MCF 10A (cell line): Measurements from ENCODE around the gene PBX3. TPM values are rescaled to one million over a fixed set of nuclear protein-coding genes. Genes with fewer than 3 reads are reported as not detected.

Source experiments
- Bru-seq: library from RNA; stranded (reverse); fragments of 400-500 nt; gene quantifications from one replicate; lab custom pipeline; 2021; lab: Mats Ljungman, UMichigan
- BruChase-seq, 2 experiments: library from RNA; stranded (reverse); fragments of 400-500 nt; gene quantifications; one replicate each; lab custom pipeline; 2021; lab: Mats Ljungman, UMichigan
- BruUV-seq: library from RNA; stranded (reverse); fragments of 400-500 nt; replicated peaks from 2 replicates; lab custom pipeline; 2021; lab: Mats Ljungman, UMichigan
- CTCF ChIA-PET: fragments of 300-600 bp; sonication (Branson Sonifier 250); formaldehyde crosslinking; extraction: SDS; loops from one replicate; lab custom pipeline; 2021; ENCODE audit warnings: antibody characterized with exemption, inconsistent platforms; lab: Yijun Ruan, JAX
- POLR2A ChIA-PET: fragments of 300-600, 350-650 bp; sonication (Branson Sonifier 250); formaldehyde crosslinking; extraction: SDS; loops from one replicate; lab custom pipeline; 2020; ENCODE audit warnings: antibody characterized with exemption, inconsistent platforms; lab: Yijun Ruan, JAX
- DNase-seq: peaks from one replicate; pipeline ENCODE4 v3.0.0-alpha.2; 2018; ENCODE audit not compliant: unreplicated experiment
- H3K27ac Mint-ChIP-seq: one replicate; pipeline ENCODE4 v1.8.0; 2022; ENCODE audit warnings: mild to moderate bottlenecking, low read depth, mixed read lengths; ENCODE audit not compliant: unreplicated experiment
- H3K27me3 Mint-ChIP-seq: one replicate; pipeline ENCODE4 v1.8.0; 2022; ENCODE audit warnings: mixed read lengths; ENCODE audit not compliant: insufficient read depth, unreplicated experiment
- H3K36me3 Mint-ChIP-seq: one replicate; pipeline ENCODE4 v1.8.0; 2022; ENCODE audit warnings: mild to moderate bottlenecking, moderate library complexity, mixed read lengths; ENCODE audit not compliant: insufficient read depth, unreplicated experiment
- H3K4me1 Mint-ChIP-seq: one replicate; pipeline ENCODE4 v1.8.0; 2022; ENCODE audit warnings: mixed read lengths; ENCODE audit not compliant: insufficient read depth, unreplicated experiment
- H3K4me3 Mint-ChIP-seq: one replicate; pipeline ENCODE4 v1.8.0; 2022; ENCODE audit warnings: mild to moderate bottlenecking, moderate library complexity, mixed read lengths; ENCODE audit not compliant: unreplicated experiment
- H3K9me3 Mint-ChIP-seq: one replicate; pipeline ENCODE4 v1.8.0; 2022; ENCODE audit warnings: mixed read lengths; ENCODE audit not compliant: unreplicated experiment
- CTCF ChIP-seq: fragments of 200-600 bp; IDR thresholded peaks from one replicate; pipeline ENCODE4 v1.8.0; 2022; ENCODE audit warnings: antibody characterized with exemption, mild to moderate bottlenecking; ENCODE audit not compliant: unreplicated experiment
- intact Hi-C: fragments of 100-400 bp; cut with micrococcal nuclease; formaldehyde crosslinking; loops from 2 replicates; pipeline ENCODE4 v1.14.1; 2022
- long read RNA-seq: library from polyadenylated mRNA; stranded (forward); transcript quantifications from one replicate; pipeline ENCODE4 v2.0.0, GENCODE V29; 2022
- total RNA-seq: library from RNA; stranded (reverse); gene quantifications from 2 replicates; pipeline ENCODE4 v1.2.3, GENCODE V29; 2022

Gene PBX3
- total RNA-seq (17.5 and 21.4 TPM in 2 replicates), Bru-seq, nascent RNA (percentile 73 among the genes with signal in this experiment), BruChase-seq, experiment 1, labeled RNA remaining after a 6-hour chase (percentile 61 among the genes with signal in this experiment), BruChase-seq, experiment 2, labeled RNA remaining after a 2-hour chase (percentile 76 among the genes with signal in this experiment)
- long read RNA-seq, partial matches to known transcripts: 5 of 20 reads
- long read RNA-seq, other reads (novel, unspliced or antisense): 4 of 20 reads

- ChIA-PET POLR2A (interaction anchor here (0.9 to 3.9 kb wide), 5 partner anchors 9 to 185 kb away, joined by 3 to 31 read pairs (median 9); partner anchors contain the start of gene MAPKAP1), CTCF (no interaction called here)
- BruUV-seq: no TSS peak
- H3K27me3 Mint-ChIP-seq: no peaks in the 10 kb centered on the region
- no peaks in the 10 kb centered on the region for H3K36me3 Mint-ChIP-seq
- peak; percentile 55 for DNase-seq
- peaks cover 32% of the 10 kb centered on the region for H3K4me1 Mint-ChIP-seq
- H3K9me3 Mint-ChIP-seq: no peaks in the 10 kb centered on the region
- peak within 1 kb of the TSS; percentile 80 for H3K27ac Mint-ChIP-seq
- TF ChIP-seq CTCF: no peak
- H3K4me3 Mint-ChIP-seq: peak within 1 kb of the TSS; percentile 84
- intact Hi-C loops: loop anchor here (2.0 to 10.0 kb wide), 7 partner anchors 45 to 748 kb away; no protein-coding TSS in a partner anchor
Observed at GRCh38 chr9:125747053-125747764, at the start of gene PBX3. PBX3 (plus strand) TSS chr9:125747373.

GRCh38 chr9:125699870-125700269 is 47.3 kb upstream of the PBX3 start:
- intact Hi-C loops: loop anchor here (5.0 kb wide), 2 partner anchors 47 to 143 kb away; partner anchors contain the start of gene PBX3
- Mint-ChIP-seq H3K9me3 (no peaks in the 10 kb centered on the region), H3K4me1 (peaks cover 29% of the 10 kb centered on the region), H3K4me3 (no peak overlapping the region), H3K27ac (no peak overlapping the region), H3K27me3 (no peaks in the 10 kb centered on the region), H3K36me3 (peaks cover 6% of the 10 kb centered on the region)
- POLR2A ChIA-PET: interaction anchor here (1.0 kb wide), 1 partner anchor 23 kb away, joined by 3 read pairs; no protein-coding TSS in a partner anchor
- TF ChIP-seq CTCF: no peak
- DNase-seq: no peak
- BruUV-seq: no TSS peak
- CTCF ChIA-PET: no interaction called here

- ChIA-PET CTCF (no interaction called here), POLR2A (interaction anchor here (1.0 to 1.4 kb wide), 2 partner anchors 45 to 48 kb away, joined by 3 to 6 read pairs; no protein-coding TSS in a partner anchor)
- BruUV-seq: no TSS peak
- peaks cover 32% of the 10 kb centered on the region for H3K4me1 Mint-ChIP-seq
- no peaks in the 10 kb centered on the region for H3K9me3 Mint-ChIP-seq
- H3K36me3 Mint-ChIP-seq: peaks cover 6% of the 10 kb centered on the region
- no peak for TF ChIP-seq CTCF
- no peaks in the 10 kb centered on the region for H3K27me3 Mint-ChIP-seq
- no peak overlapping the region for H3K4me3 Mint-ChIP-seq
- intact Hi-C loops: loop anchor here (5.0 kb wide), 2 partner anchors 47 to 143 kb away; partner anchors contain the start of gene PBX3
- no peak overlapping the region for H3K27ac Mint-ChIP-seq
- DNase-seq: peak; percentile 7
Observed at GRCh38 chr9:125700791-125701190, 46.4 kb upstream of the PBX3 start.

- no peak overlapping the region for H3K27ac Mint-ChIP-seq
- DNase-seq: peak; percentile 85
- CTCF ChIA-PET: interaction anchor here (0.5 kb wide), 1 partner anchor 526 kb away, joined by 3 read pairs; no protein-coding TSS in a partner anchor
Observed at GRCh38 chr9:125701351-125701750, 45.8 kb upstream of the PBX3 start.

More at GRCh38 chr9:125701351-125701750, 45.8 kb upstream of the PBX3 start:
- Mint-ChIP-seq H3K27me3 (no peaks in the 10 kb centered on the region), H3K36me3 (peaks cover under 1% of the 10 kb centered on the region), H3K4me3 (no peak overlapping the region), H3K4me1 (peaks cover 35% of the 10 kb centered on the region), H3K9me3 (no peaks in the 10 kb centered on the region)
- no peak for TF ChIP-seq CTCF
- POLR2A ChIA-PET: interaction anchor here (1.0 to 1.4 kb wide), 2 partner anchors 44 to 47 kb away, joined by 3 to 6 read pairs; no protein-coding TSS in a partner anchor
- BruUV-seq: no TSS peak
- intact Hi-C loops: loop anchor here (5.0 kb wide), 2 partner anchors 46 to 144 kb away; partner anchors contain the start of gene PBX3
